HepG2 (cell line): ENCODE results near the gene NPTXR. TPM values are rescaled to one million over a fixed set of nuclear protein-coding genes. Genes with fewer than 3 reads are reported as not detected.

Source experiments
- AHR ChIP-seq: IDR thresholded peaks from 2 replicates; pipeline ENCODE4 v1.6.1; 2018; ENCODE audit warnings: missing genetic modification reagents, missing compliant biosample characterization
- ATM ChIP-seq: fragments of 450-650 bp; IDR thresholded peaks from 2 replicates; pipeline ENCODE4 v1.7.1; 2017; ENCODE audit warnings: mild to moderate bottlenecking, borderline replicate concordance
- ELF4 ChIP-seq: sonication (generic); formaldehyde crosslinking; IDR thresholded peaks from 2 replicates; pipeline ENCODE4 v1.5.0; 2020; ENCODE audit warnings: missing genetic modification reagents, mild to moderate bottlenecking, moderate library complexity, borderline replicate concordance
- MYNN ChIP-seq: sonication (generic); formaldehyde crosslinking; IDR thresholded peaks from 2 replicates; pipeline ENCODE4 v1.4.0; 2020; ENCODE audit warnings: mild to moderate bottlenecking, low read depth, missing genetic modification reagents
- NFKB2 ChIP-seq: sonication (generic); formaldehyde crosslinking; IDR thresholded peaks from 2 replicates; pipeline ENCODE4 v1.4.0; 2020; ENCODE audit warnings: missing genetic modification reagents, borderline replicate concordance
- NR2F6 ChIP-seq, 2 experiments: IDR thresholded peaks; 2 replicates each; pipeline ENCODE4 v1.6.1; 2016; ENCODE audit warnings: antibody characterized with exemption in 1 of 2, mild to moderate bottlenecking in 1 of 2
- RFX3 ChIP-seq: IDR thresholded peaks from 2 replicates; pipeline ENCODE4 v1.6.1; 2016; ENCODE audit warnings: missing biosample characterization, missing genetic modification reagents
- TCF7 ChIP-seq: sonication (generic); IDR thresholded peaks from 2 replicates; pipeline ENCODE4 v1.6.1; 2016; ENCODE audit warnings: antibody characterized with exemption, low read depth
- U2AF1 ChIP-seq: fragments of 200-400 bp; formaldehyde crosslinking; optimal IDR thresholded peaks from 2 replicates; pipeline ENCODE3; 2017; ENCODE audit warnings: mild to moderate bottlenecking, low read depth, low read length
- ZFP36 ChIP-seq: fragments of 150-350 bp; IDR thresholded peaks from 2 replicates; pipeline ENCODE4 v1.6.1; 2018; ENCODE audit warnings: borderline replicate concordance, low read length, low read depth; ENCODE audit not compliant: partially characterized antibody
- ZNF253 ChIP-seq: sonication (generic); formaldehyde crosslinking; IDR thresholded peaks from 2 replicates; pipeline ENCODE4 v1.8.0; 2022; ENCODE audit warnings: mild to moderate bottlenecking, missing genetic modification reagents, borderline replicate concordance
- ZNF33B ChIP-seq: sonication (generic); formaldehyde crosslinking; IDR thresholded peaks from 2 replicates; pipeline ENCODE4 v1.5.1; 2020; ENCODE audit warnings: mild to moderate bottlenecking, missing genetic modification reagents
- polyA plus RNA-seq, 8 experiments: library from polyadenylated mRNA; depleted of rRNA in 3 of 8; stranded (reverse) in 7 of 8; unstranded in 1 of 8; fragments of >200 nt; fragmentation: Illumina TruSeq in 4 of 8; extraction: Trizol in 4 of 8; gene quantifications; 2 replicates each; pipeline versions ENCODE4 v1.2.1 to v1.2.3, GENCODE V29; 2011 to 2016; ENCODE audit warnings: low read depth in 4 of 8, missing spikeins in 1 of 8, mixed read lengths in 1 of 8; ENCODE audit not compliant: insufficient read depth in 1 of 8
- total RNA-seq, 5 experiments: library from RNA; depleted of rRNA; stranded (reverse); fragments of >200 nt; fragmentation: Illumina TruSeq; extraction: Trizol; gene quantifications; 2 replicates each; pipeline ENCODE4 v1.2.3, GENCODE V29; 2016; ENCODE audit warnings: low read depth in 1 of 5
- TF ChIP-seq, protein P1 (sequence below), 2 experiments: fragments of 450-650 bp in 1 of 2; sonication (generic) in 1 of 2; formaldehyde crosslinking in 1 of 2; IDR thresholded peaks; 2 replicates each; pipeline versions ENCODE4 v1.6.1 to v1.8.0; 2016 to 2022; ENCODE audit warnings: antibody characterized with exemption in 1 of 2, mild to moderate bottlenecking in 1 of 2, missing genetic modification reagents in 1 of 2
- TF ChIP-seq, protein P2 (sequence below): sonication (generic); formaldehyde crosslinking; conservative IDR thresholded peaks from 2 replicates; pipeline ENCODE4 v1.8.0; 2022; ENCODE audit warnings: low read depth, missing genetic modification reagents

NPTXR gene
- total and polyA plus RNA-seq, 2 of the 13 experiments (the other 11 are each of a cell fraction or from before 2014, with no cell fraction given), result 2.6 to 4.8 TPM

DNA sequence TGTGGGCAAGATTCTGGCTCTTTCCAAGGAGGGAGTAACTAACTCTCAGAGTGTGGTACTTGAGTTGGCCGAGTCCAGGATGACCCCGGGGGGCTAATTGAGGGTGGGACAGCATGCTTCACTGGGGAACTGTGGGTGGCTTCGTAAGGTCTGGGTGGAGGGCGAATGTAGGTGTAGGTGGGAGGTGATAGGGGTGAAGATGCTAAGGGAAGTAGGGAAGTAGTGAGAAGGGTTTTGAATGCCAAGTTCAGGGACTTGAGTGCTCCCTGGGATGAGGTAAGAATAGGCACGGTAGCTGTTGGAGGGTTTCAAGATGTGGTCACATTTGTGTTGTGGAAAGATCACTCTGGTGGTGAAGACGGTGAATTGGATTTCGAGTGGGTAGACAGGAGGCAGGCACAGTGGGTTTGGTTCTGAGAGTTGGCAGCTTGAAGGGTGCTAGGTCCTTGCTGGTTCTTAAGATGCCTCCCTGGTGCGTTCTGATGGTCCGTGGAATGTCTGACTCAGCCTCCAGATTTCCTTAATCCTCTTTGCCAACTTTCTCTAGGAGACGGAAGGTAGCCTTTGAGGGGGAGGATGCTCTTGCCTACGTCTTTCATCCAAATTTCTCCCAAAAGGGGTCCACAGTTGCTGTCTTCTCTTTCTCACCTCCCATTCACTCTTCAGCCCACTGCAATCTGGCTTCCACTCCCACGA, 47.4 kb downstream of the NPTXR start (continued):
- TF ChIP-seq, protein P1, sequence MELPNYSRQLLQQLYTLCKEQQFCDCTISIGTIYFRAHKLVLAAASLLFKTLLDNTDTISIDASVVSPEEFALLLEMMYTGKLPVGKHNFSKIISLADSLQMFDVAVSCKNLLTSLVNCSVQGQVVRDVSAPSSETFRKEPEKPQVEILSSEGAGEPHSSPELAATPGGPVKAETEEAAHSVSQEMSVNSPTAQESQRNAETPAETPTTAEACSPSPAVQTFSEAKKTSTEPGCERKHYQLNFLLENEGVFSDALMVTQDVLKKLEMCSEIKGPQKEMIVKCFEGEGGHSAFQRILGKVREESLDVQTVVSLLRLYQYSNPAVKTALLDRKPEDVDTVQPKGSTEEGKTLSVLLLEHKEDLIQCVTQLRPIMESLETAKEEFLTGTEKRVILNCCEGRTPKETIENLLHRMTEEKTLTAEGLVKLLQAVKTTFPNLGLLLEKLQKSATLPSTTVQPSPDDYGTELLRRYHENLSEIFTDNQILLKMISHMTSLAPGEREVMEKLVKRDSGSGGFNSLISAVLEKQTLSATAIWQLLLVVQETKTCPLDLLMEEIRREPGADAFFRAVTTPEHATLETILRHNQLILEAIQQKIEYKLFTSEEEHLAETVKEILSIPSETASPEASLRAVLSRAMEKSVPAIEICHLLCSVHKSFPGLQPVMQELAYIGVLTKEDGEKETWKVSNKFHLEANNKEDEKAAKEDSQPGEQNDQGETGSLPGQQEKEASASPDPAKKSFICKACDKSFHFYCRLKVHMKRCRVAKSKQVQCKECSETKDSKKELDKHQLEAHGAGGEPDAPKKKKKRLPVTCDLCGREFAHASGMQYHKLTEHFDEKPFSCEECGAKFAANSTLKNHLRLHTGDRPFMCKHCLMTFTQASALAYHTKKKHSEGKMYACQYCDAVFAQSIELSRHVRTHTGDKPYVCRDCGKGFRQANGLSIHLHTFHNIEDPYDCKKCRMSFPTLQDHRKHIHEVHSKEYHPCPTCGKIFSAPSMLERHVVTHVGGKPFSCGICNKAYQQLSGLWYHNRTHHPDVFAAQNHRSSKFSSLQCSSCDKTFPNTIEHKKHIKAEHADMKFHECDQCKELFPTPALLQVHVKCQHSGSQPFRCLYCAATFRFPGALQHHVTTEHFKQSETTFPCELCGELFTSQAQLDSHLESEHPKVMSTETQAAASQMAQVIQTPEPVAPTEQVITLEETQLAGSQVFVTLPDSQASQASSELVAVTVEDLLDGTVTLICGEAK (IDR thresholded peaks at IDR 0.05), result no peak
- TF ChIP-seq, protein P1 (CRISPR knock-in tag; IDR thresholded peaks at IDR 0.05), result no peak
- TF ChIP-seq TCF7 (no peak), ZFP36 (no peak), AHR (CRISPR knock-in tag) (no peak), ATM (no peak), ZNF253 (no peak), ZNF33B (no peak), U2AF1 (no peak), MYNN (no peak), ELF4 (CRISPR knock-in tag) (no peak), NFKB2 (no peak), NR2F6 (IDR thresholded peaks at IDR 0.05) (no peak), NR2F6 (CRISPR knock-in tag; IDR thresholded peaks at IDR 0.05) (no peak), RFX3 (CRISPR knock-in tag) (no peak)
- TF ChIP-seq, protein P2, sequence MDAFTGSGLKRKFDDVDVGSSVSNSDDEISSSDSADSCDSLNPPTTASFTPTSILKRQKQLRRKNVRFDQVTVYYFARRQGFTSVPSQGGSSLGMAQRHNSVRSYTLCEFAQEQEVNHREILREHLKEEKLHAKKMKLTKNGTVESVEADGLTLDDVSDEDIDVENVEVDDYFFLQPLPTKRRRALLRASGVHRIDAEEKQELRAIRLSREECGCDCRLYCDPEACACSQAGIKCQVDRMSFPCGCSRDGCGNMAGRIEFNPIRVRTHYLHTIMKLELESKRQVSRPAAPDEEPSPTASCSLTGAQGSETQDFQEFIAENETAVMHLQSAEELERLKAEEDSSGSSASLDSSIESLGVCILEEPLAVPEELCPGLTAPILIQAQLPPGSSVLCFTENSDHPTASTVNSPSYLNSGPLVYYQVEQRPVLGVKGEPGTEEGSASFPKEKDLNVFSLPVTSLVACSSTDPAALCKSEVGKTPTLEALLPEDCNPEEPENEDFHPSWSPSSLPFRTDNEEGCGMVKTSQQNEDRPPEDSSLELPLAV (CRISPR knock-in tag), result no peak
